ENCODE measurements around the gene DNMBP. TPM values are rescaled to one million over a fixed set of nuclear protein-coding genes. Genes with fewer than 3 reads are reported as not detected.

Gene DNMBP
- total RNA-seq, 1 donor from 2014 or later = 7.7 TPM

GRCh38 chr10:100008142-100008522 is 1.6 kb downstream of the DNMBP start:
- H3K9me3 ChIP-seq (replicated peaks) = no peaks in the 10 kb centered on the region
- H3K4me1 ChIP-seq = peaks cover 66% of the 10 kb centered on the region
- peak overlapping the region; percentile 92 for H3K4me3 ChIP-seq
- TF ChIP-seq CTCF (IDR thresholded peaks at IDR 0.05; ENCODE audit: borderline replicate concordance) = no peak
- no peaks in the 10 kb centered on the region for H3K27me3 ChIP-seq (ENCODE audit: low read depth)
- intact Hi-C loops (cut with micrococcal nuclease) = no loop called here
- no peak for DNase-seq
- H3K36me3 ChIP-seq = no peaks in the 10 kb centered on the region
- peak overlapping the region; percentile 92 for H3K27ac ChIP-seq (replicated peaks)

- no peak for DNase-seq
- intact Hi-C loops (cut with micrococcal nuclease) = no loop called here
- peaks cover 66% of the 10 kb centered on the region for H3K4me1 ChIP-seq
Observed at GRCh38 chr10:100007231-100008141, 2.3 kb downstream of the DNMBP start.

GRCh38 chr10:100006243-100006886 is 3.4 kb downstream of the DNMBP start:
- Histone ChIP-seq H3K36me3 (no peaks in the 10 kb centered on the region), H3K27ac (replicated peaks) (peak overlapping the region; percentile 44), H3K4me1 (peaks cover 75% of the 10 kb centered on the region), H3K27me3 (ENCODE audit: low read depth) (no peaks in the 10 kb centered on the region), H3K9me3 (replicated peaks) (no peaks in the 10 kb centered on the region), H3K4me3 (peak overlapping the region; percentile 1)
- no peak for DNase-seq
- intact Hi-C loops (cut with micrococcal nuclease) = no loop called here
- TF ChIP-seq CTCF (IDR thresholded peaks at IDR 0.05; ENCODE audit: borderline replicate concordance) = no peak

More at GRCh38 chr10:100007231-100008141, 2.3 kb downstream of the DNMBP start:
- TF ChIP-seq CTCF (IDR thresholded peaks at IDR 0.05; ENCODE audit: borderline replicate concordance) = no peak
- Histone ChIP-seq H3K9me3 (replicated peaks) (no peaks in the 10 kb centered on the region), H3K27me3 (ENCODE audit: low read depth) (no peaks in the 10 kb centered on the region), H3K4me3 (peak overlapping the region; percentile 92), H3K27ac (replicated peaks) (peak overlapping the region; percentile 92), H3K36me3 (no peaks in the 10 kb centered on the region)

GRCh38 chr10:100004805-100005510 is 4.8 kb downstream of the DNMBP start:
- Histone ChIP-seq H3K4me1 (peaks cover 76% of the 10 kb centered on the region), H3K36me3 (no peaks in the 10 kb centered on the region), H3K9me3 (replicated peaks) (no peaks in the 10 kb centered on the region), H3K27me3 (ENCODE audit: low read depth) (no peaks in the 10 kb centered on the region), H3K27ac (replicated peaks) (peak overlapping the region; percentile 27), H3K4me3 (no peak overlapping the region)
- intact Hi-C loops (cut with micrococcal nuclease) = no loop called here
- TF ChIP-seq CTCF (IDR thresholded peaks at IDR 0.05; ENCODE audit: borderline replicate concordance) = no peak
- no peak for DNase-seq

- no peak for TF ChIP-seq CTCF (IDR thresholded peaks at IDR 0.05; ENCODE audit: borderline replicate concordance)
- Histone ChIP-seq H3K4me1 (peaks cover 80% of the 10 kb centered on the region), H3K27ac (replicated peaks) (no peak overlapping the region), H3K4me3 (no peak overlapping the region), H3K36me3 (no peaks in the 10 kb centered on the region), H3K9me3 (replicated peaks) (no peaks in the 10 kb centered on the region), H3K27me3 (ENCODE audit: low read depth) (no peaks in the 10 kb centered on the region)
- DNase-seq = no peak
- intact Hi-C loops (cut with micrococcal nuclease) = no loop called here
Observed at GRCh38 chr10:100000109-100000644, 9.6 kb downstream of the DNMBP start.
